Ovary (tissue), 9 donors: ENCODE measurements around the gene KCNJ1. TPM values are rescaled to one million over a fixed set of nuclear protein-coding genes. Genes with fewer than 3 reads are reported as not detected.

ENCODE experiments used
- DNase-seq, 5 donors: peaks; one replicate each; pipeline ENCODE4 v3.0.0-alpha.2; 2019 to 2020
- H3K27ac ChIP-seq, 2 donors: fragments of 200-600 bp; one replicate each; pipeline versions ENCODE4 v1.5.1 to v1.8.0; 2019 to 2022
- H3K27me3 ChIP-seq: fragments of 200-600 bp; one replicate; pipeline ENCODE4 v1.8.0; 2022
- H3K36me3 ChIP-seq: fragments of 200-600 bp; sonication (generic); one replicate; pipeline ENCODE4 v1.5.1; 2019
- H3K4me1 ChIP-seq: one replicate; pipeline ENCODE4 v1.8.1; 2013; ENCODE audit warnings: mild to moderate bottlenecking, moderate library complexity; ENCODE audit not compliant: insufficient read depth
- H3K4me3 ChIP-seq: fragments of 200-600 bp; sonication (generic); one replicate; pipeline ENCODE4 v1.5.1; 2017
- H3K9me3 ChIP-seq, 2 donors: fragments of 200-600 bp in 1 of 2; sonication (generic) in 1 of 2; one replicate each; pipeline versions ENCODE4 v1.5.1 to v1.8.1; 2013 to 2019; ENCODE audit warnings: mild to moderate bottlenecking in 1 of 2, moderate library complexity in 1 of 2
- CTCF ChIP-seq, 3 donors: fragments of 450-650 bp in 2 of 3; fragments of 200-600 bp in 1 of 3; IDR thresholded peaks; one replicate each; pipeline versions ENCODE4 v1.5.1 to v1.8.0; 2016 to 2022; ENCODE audit warnings: antibody characterized with exemption in 3 of 3, mild to moderate bottlenecking in 1 of 3
- EP300 ChIP-seq: sonication (generic); formaldehyde crosslinking; IDR thresholded peaks from one replicate; pipeline ENCODE4 v1.6.1; 2017; ENCODE audit warnings: antibody characterized with exemption
- POLR2A ChIP-seq: fragments of 450-650 bp; IDR thresholded peaks from one replicate; pipeline ENCODE4 v1.6.1; 2017; ENCODE audit warnings: antibody characterized with exemption, mild to moderate bottlenecking, moderate library complexity
- WGBS, 3 donors: extraction: QIAGEN DNeasy Blood & Tissue Kit in 1 of 3; methylation state at CpG; one replicate each; pipeline versions ENCODE4 v1.1.5 to v1.1.7; 2013 to 2017; 5-methylcytosine and 5-hydroxymethylcytosine counted together
- intact Hi-C, 4 donors: fragments of 100-400 bp; cut with DNase I; formaldehyde crosslinking; loops; one replicate each; pipeline versions ENCODE4 v1.11.0 to v1.15.1; 2022 to 2023
- polyA plus RNA-seq, 2 donors: library from polyadenylated mRNA; stranded (reverse); fragments of 200-250 nt in 1 of 2; fragments of 350-450 nt in 1 of 2; fragmentation: Illumina TruSeq in 1 of 2; extraction: RNeasy Lipid Tissue Mini Kit (QIAGEN cat#74804) in 1 of 2; gene quantifications; one replicate each; pipeline ENCODE4 v1.2.3, GENCODE V29; 2013 to 2014
- total RNA-seq, 7 donors: library from RNA; depleted of rRNA in 2 of 7; stranded (reverse); fragments of >200 nt in 2 of 7; fragmentation: NEBNext Ultra II Directional in 3 of 7; extraction: Animal tissue kit (Norgen Biotek cat#: 25700) in 3 of 7; gene quantifications; one replicate each; pipeline versions ENCODE4 v1.1.0 to v1.2.4, GENCODE V29; 2016 to 2023
- donor health status: DM: no; HTN: no; CAD: no; lungs with moderate emphysema.
- donor health status: DM: no; HTN: no; CAD: no.
- donor health status: Bipolar disorder and iron deficiency.
- donor health status: DM: yes; HTN: yes; CAD: no.
- donor health status: DM: no; HTN: no; CAD: no.
- donor health status: DM: yes; HTN: yes; CAD: no.

Gene KCNJ1
- total and polyA plus RNA-seq, 9 donors: 0.48 TPM; not detected in 8

DNA sequence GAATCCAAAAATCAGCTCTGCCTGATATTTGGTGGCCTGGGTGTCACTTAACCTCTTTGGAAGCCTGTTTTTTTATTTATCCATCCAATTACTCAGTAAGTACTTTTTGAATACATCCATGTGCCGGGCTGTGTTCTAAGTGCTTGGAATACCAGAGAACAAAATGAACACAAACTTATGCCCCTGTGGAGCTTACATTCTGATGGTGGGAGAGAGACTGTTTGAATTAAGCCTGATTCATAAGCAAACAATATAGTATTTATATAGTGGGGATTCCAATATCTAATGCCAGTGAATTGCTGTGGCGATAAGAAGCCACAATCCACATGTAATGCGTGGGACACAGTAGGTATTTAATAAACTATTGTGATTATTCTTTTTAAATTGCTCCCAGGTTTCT lies 43.5 kb upstream of the KCNJ1 start:
- Histone ChIP-seq H3K4me3 (no peak overlapping the region), H3K27ac (no peak overlapping the region), H3K36me3 (no peaks in the 10 kb centered on the region), H3K4me1 (peaks cover 6% of the 10 kb centered on the region), H3K9me3 (no peaks in the 10 kb centered on the region), H3K27me3 (no peaks in the 10 kb centered on the region)
- no peak for TF ChIP-seq EP300
- no peak for TF ChIP-seq CTCF (IDR thresholded peaks at IDR 0.05)
- no peak for TF ChIP-seq POLR2A
- 88 to 90% (median 90%) methylated on average over 3 of the region's 3 CpGs for WGBS, 3 donors
- intact Hi-C loops: no loop called here
- DNase-seq: no peak

DNA sequence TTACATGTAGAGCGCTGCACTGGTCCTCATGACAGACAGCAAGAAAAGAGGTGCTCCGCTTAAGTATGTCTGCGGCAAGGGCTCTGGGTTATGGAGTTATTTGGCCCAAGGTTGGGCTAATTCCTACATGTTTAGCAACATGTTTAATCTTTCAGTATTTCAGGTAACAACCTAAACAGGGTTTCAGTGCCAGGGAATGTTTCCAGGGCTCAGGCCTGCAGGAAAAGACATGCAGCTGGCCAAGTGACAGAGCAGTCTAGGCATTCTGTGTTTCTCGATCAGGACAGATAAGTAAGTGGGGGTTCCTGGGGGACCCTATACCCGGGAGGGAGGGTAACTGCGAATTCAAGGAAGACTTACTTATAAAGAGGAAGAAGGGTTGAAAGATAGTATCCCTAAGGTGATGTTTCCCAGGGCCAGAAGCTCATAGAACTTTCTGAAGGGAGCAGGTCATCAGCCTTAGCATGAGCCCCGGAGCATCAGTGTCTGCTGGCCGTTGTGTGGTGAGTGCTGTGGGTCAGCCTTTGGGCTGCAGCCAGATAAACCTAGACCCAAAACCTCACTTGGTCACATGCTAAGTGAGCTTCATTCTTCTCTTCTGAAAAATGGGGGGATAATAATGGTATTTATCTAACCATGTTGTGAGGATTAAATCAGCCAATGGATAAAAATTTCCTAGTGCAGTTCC lies 42.5 kb upstream of the KCNJ1 start:
- no peaks in the 10 kb centered on the region for H3K27me3 ChIP-seq
- no peaks in the 10 kb centered on the region for H3K9me3 ChIP-seq
- no peaks in the 10 kb centered on the region for H3K36me3 ChIP-seq
- 77 to 79% (median 78%) methylated on average over 8 of the region's 8 CpGs for WGBS, 3 donors
- DNase-seq: no peak
- H3K4me3 ChIP-seq: no peak overlapping the region
- TF ChIP-seq CTCF (IDR thresholded peaks at IDR 0.05): no peak
- no peak for TF ChIP-seq POLR2A
- no peak for TF ChIP-seq EP300
- peaks cover 6% of the 10 kb centered on the region for H3K4me1 ChIP-seq
- H3K27ac ChIP-seq: no peak overlapping the region
- intact Hi-C loops: no loop called here

DNA sequence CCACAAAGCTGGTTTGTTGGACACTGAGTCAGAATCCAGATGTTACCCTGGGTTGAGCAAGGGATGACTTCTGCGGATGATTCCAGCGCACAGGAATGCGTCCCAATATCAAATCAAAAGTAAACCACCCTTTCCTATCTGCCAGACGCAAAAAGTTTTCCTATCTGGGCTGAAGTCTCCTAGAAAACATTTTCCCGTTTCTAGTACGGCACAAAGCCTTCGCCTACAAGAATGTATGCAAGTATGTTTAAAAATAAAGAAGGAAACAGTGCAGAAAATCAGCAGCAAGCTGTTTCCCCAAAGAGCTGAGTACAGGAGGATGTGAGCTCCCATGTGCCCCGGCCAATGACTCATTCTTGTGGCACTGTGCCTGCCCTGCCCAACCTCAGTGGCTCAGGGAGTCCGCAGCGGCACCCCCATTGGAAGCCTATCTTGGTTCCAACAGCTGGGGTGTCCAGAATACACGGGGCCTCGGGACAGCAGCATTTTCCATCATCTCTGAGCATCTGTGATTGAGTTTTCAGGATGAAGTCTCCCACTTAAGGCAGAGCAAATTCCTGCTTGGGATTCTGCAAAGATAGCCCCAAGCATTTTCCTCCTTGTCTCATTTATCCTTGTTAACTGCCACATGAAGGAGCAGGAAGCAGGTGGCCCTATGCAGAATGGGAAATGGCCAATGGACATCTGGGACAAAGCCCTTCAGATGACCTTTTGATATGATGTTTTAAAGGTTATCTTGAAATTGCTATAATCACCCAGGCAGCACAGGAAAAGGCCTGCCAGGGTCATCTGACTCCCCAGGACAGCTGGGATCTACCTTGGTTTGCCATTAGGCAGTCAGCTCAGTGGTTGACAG lies 41.5 kb upstream of the KCNJ1 start:
- H3K27ac ChIP-seq: no peak overlapping the region
- intact Hi-C loops: no loop called here
- no peaks in the 10 kb centered on the region for H3K9me3 ChIP-seq
- 3 to 33% (median 5%) methylated on average over 12 of the region's 12 CpGs for WGBS, 3 donors
- H3K4me3 ChIP-seq: no peak overlapping the region
- peaks cover 6% of the 10 kb centered on the region for H3K4me1 ChIP-seq
- TF ChIP-seq EP300 (no peak), POLR2A (no peak), CTCF (IDR thresholded peaks at IDR 0.05) (no peak)
- no peaks in the 10 kb centered on the region for H3K27me3 ChIP-seq
- H3K36me3 ChIP-seq: no peaks in the 10 kb centered on the region
- peak; percentile 50 to 74 (median 64) for DNase-seq

DNA sequence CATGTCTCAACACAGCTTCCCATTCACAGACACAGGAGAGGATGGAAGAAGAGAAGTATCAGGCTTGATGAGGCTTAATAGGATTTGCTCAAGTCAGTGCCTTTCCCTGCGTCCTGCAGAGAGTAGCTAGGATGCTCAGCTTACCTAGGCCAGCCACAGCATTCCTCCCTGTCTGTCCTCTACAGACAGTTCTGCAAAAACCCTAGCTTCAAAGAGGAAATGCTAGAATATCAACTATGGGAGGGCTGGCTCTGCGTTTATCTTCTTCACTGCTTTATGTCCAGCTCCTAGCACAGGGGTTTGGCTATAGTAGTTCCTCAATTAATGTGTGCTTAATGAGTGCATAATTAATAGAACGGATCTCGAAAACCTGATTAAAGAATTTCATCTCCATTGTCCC lies 40.5 kb upstream of the KCNJ1 start:
- H3K36me3 ChIP-seq: no peaks in the 10 kb centered on the region
- 88 to 92% (median 88%) methylated on average over 4 of the region's 4 CpGs for WGBS, 3 donors
- DNase-seq: no peak
- peaks cover 6% of the 10 kb centered on the region for H3K4me1 ChIP-seq
- no peaks in the 10 kb centered on the region for H3K9me3 ChIP-seq
- H3K27me3 ChIP-seq: no peaks in the 10 kb centered on the region
- TF ChIP-seq EP300 (no peak), CTCF (IDR thresholded peaks at IDR 0.05) (no peak), POLR2A (no peak)
- H3K27ac ChIP-seq: no peak overlapping the region
- H3K4me3 ChIP-seq: no peak overlapping the region
- intact Hi-C loops: no loop called here
